Neural progenitor cell (in vitro differentiated cells): Measurements from ENCODE around the gene PREP. TPM values are rescaled to one million over a fixed set of nuclear protein-coding genes. Genes with fewer than 3 reads are reported as not detected.

Source experiments
- DNase-seq: peaks from one replicate; pipeline ENCODE4 v3.0.0-alpha.2; 2016; ENCODE audit warnings: low spot score
- H2AFZ ChIP-seq: fragments of 200-600 bp; sonication (generic); replicated peaks from 2 replicates; pipeline ENCODE4 v1.6.1; 2016; ENCODE audit warnings: antibody characterized with exemption
- H3F3A ChIP-seq: fragments of 200-600 bp; sonication (generic); 2 replicates; pipeline ENCODE4 v1.6.1; 2016; ENCODE audit warnings: antibody characterized with exemption, low read depth
- H3K27ac ChIP-seq: fragments of 200-600 bp; sonication (generic); 2 replicates; pipeline ENCODE4 v1.5.1; 2016; ENCODE audit warnings: mild to moderate bottlenecking
- H3K27me3 ChIP-seq: fragments of 200-600 bp; sonication (generic); 2 replicates; pipeline ENCODE4 v1.6.1; 2016; ENCODE audit warnings: mild to moderate bottlenecking, moderate library complexity
- H3K36me3 ChIP-seq: fragments of 200-600 bp; sonication (generic); 2 replicates; pipeline ENCODE4 v1.5.1; 2016
- H3K4me1 ChIP-seq: fragments of 200-600 bp; sonication (generic); 2 replicates; pipeline ENCODE4 v1.6.1; 2016; ENCODE audit warnings: mixed run types
- H3K4me2 ChIP-seq: fragments of 200-600 bp; sonication (generic); 2 replicates; pipeline ENCODE4 v1.6.1; 2016
- H3K4me3 ChIP-seq: fragments of 200-600 bp; sonication (generic); 2 replicates; pipeline ENCODE4 v1.5.1; 2016
- H3K79me2 ChIP-seq: fragments of 200-600 bp; sonication (generic); 2 replicates; pipeline ENCODE4 v1.6.1; 2016; ENCODE audit warnings: low read depth
- H3K9ac ChIP-seq: fragments of 200-600 bp; sonication (generic); 2 replicates; pipeline ENCODE4 v1.6.1; 2016
- H3K9me3 ChIP-seq: fragments of 200-600 bp; sonication (generic); 2 replicates; pipeline ENCODE4 v1.5.1; 2016; ENCODE audit warnings: low read depth
- H4K20me1 ChIP-seq: fragments of 200-600 bp; sonication (generic); 2 replicates; pipeline ENCODE4 v1.6.1; 2016; ENCODE audit warnings: low read depth
- H3K27ac Mint-ChIP-seq: 3 replicates; pipeline ENCODE4 v1.8.0; 2021; ENCODE audit warnings: mixed read lengths
- H3K27me3 Mint-ChIP-seq: 2 replicates; pipeline ENCODE4 v1.8.0; 2022; ENCODE audit warnings: low read depth, mild to moderate bottlenecking, inconsistent platforms, moderate library complexity, mixed read lengths; ENCODE audit not compliant: insufficient read depth
- H3K36me3 Mint-ChIP-seq: 3 replicates; pipeline ENCODE4 v1.8.0; 2021; ENCODE audit warnings: mixed read lengths
- H3K4me1 Mint-ChIP-seq: 3 replicates; pipeline ENCODE4 v1.8.0; 2021; ENCODE audit warnings: mixed read lengths
- H3K4me3 Mint-ChIP-seq: 3 replicates; pipeline ENCODE4 v1.8.0; 2021; ENCODE audit warnings: mild to moderate bottlenecking, moderate library complexity, mixed read lengths
- H3K9me3 Mint-ChIP-seq: 3 replicates; pipeline ENCODE4 v1.8.0; 2020; ENCODE audit warnings: mixed read lengths
- CTCF ChIP-seq: fragments of 200-600 bp; sonication (generic); IDR thresholded peaks from 2 replicates; pipeline ENCODE4 v1.5.1; 2017; ENCODE audit warnings: antibody characterized with exemption, mild to moderate bottlenecking
- EZH2 ChIP-seq: fragments of 200-600 bp; sonication (generic); IDR thresholded peaks from 2 replicates; pipeline ENCODE4 v1.6.1; 2017; ENCODE audit warnings: antibody characterized with exemption, mild to moderate bottlenecking, moderate library complexity
- EZH2phosphoT487 ChIP-seq: fragments of 200-600 bp; sonication (generic); IDR thresholded peaks from 2 replicates; pipeline ENCODE4 v1.6.1; 2017; ENCODE audit warnings: antibody characterized with exemption
- total RNA-seq: library from RNA; depleted of rRNA; stranded (reverse); fragments of >200 nt; gene quantifications from 2 replicates; pipeline ENCODE4 v1.2.3, GENCODE V29; 2015; ENCODE audit warnings: low replicate concordance

The PREP gene
- 24.3 and 28.6 TPM in 2 replicates for total RNA-seq

DNA sequence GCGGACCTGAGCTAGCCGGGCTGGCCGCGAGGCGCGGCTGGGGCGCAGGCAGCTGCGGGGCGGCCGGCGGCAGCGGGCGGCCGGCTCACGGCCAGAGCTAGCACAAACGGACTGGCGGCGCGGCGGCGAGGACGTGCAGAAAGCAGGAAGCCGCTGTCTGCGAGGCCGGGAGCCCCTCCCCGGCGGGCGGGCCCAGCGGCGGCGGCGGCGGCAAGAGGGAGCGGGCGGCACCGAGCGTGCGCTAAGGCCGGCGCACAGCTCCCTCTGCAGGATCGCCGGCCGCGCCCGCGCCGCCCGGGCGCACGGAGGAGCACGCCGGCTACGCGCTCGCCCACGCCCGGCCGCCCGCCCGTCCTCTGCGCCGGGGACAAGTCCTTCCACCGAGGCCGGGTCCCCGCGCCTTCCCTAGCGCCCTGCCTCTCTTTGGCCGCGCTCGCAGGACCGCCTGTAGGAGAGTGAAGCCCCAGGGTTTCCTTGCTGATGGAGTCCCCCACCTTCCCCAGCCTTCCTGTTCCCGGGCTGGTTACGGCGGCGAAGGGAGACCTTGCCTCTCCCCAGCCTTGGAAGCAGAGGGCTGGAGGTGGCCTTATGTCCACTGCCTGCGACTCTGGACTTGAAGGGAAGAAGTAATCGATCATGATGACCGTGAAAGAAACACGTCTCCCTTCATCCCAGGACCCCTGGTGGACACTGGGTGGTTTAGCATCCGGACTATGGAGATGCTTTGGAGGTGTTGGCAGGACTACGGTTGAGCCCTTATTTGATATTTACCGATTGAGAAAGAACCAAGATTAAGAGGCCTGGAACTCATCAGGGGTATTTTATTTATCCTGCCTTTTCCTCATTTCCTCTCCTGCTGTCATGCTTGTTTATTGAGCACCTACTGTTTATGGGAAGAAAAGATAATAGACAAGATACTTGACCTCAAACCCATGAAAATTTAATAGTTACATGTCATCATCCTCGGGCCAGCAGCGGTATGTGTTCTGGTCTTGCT is at the start of gene PREP:
TSS of gene PREP (minus strand) at position 144 of the 997 bp plus-strand sequence. CDS start 191 bp downstream, outside the sequence.
- TF ChIP-seq EZH2 (no peak), CTCF (peak; percentile 78), EZH2phosphoT487 (no peak)
- no peaks in the 10 kb centered on the region for H3K9me3 ChIP-seq
- H3K9me3 Mint-ChIP-seq = peaks cover 1% of the 10 kb centered on the region
- H3K79me2 ChIP-seq = peaks cover 41% of the 10 kb centered on the region
- peaks cover 2% of the 10 kb centered on the region for H3K36me3 Mint-ChIP-seq
- peak; percentile 92 for DNase-seq
- peak within 1 kb of the TSS; percentile 74 for H3K27ac Mint-ChIP-seq
- peak within 1 kb of the TSS; percentile 98 for H3K4me3 Mint-ChIP-seq
- peak within 1 kb of the TSS; percentile 84 for H3K4me3 ChIP-seq
- peaks cover 22% of the 10 kb centered on the region for H3K4me1 ChIP-seq
- H3K27me3 Mint-ChIP-seq = peaks cover 2% of the 10 kb centered on the region
- H2AFZ ChIP-seq = peak within 1 kb of the TSS; percentile 100
- peaks cover 30% of the 10 kb centered on the region for H4K20me1 ChIP-seq
- H3K4me2 ChIP-seq = peak within 1 kb of the TSS; percentile 100
- H3F3A ChIP-seq = peaks cover 16% of the 10 kb centered on the region
- no peak within 1 kb of the TSS for H3K27ac ChIP-seq
- H3K27me3 ChIP-seq = no peaks in the 10 kb centered on the region
- H3K36me3 ChIP-seq = no peaks in the 10 kb centered on the region
- no peak within 1 kb of the TSS for H3K9ac ChIP-seq
- peaks cover 44% of the 10 kb centered on the region for H3K4me1 Mint-ChIP-seq

GRCh38 chr6:105452376-105452775 is 49.5 kb upstream of the PREP start:
- peaks cover 13% of the 10 kb centered on the region for H3K4me1 Mint-ChIP-seq
- no peak for DNase-seq
- no peak overlapping the region for H3K27ac Mint-ChIP-seq
- H3K9me3 Mint-ChIP-seq = peaks cover 6% of the 10 kb centered on the region
- Histone ChIP-seq H3K36me3 (no peaks in the 10 kb centered on the region), H3K9ac (no peak overlapping the region), H3K79me2 (no peaks in the 10 kb centered on the region), H3K27ac (no peak overlapping the region), H3K4me1 (peaks cover 8% of the 10 kb centered on the region), H3K4me3 (no peak overlapping the region), H2AFZ (no peak overlapping the region), H3K9me3 (no peaks in the 10 kb centered on the region), H3F3A (no peaks in the 10 kb centered on the region), H3K4me2 (no peak overlapping the region), H3K27me3 (no peaks in the 10 kb centered on the region), H4K20me1 (no peaks in the 10 kb centered on the region)
- no peak overlapping the region for H3K4me3 Mint-ChIP-seq
- H3K27me3 Mint-ChIP-seq = no peaks in the 10 kb centered on the region
- no peak for TF ChIP-seq EZH2phosphoT487
- no peak for TF ChIP-seq EZH2
- peak; percentile 23 for TF ChIP-seq CTCF
- no peaks in the 10 kb centered on the region for H3K36me3 Mint-ChIP-seq

DNA sequence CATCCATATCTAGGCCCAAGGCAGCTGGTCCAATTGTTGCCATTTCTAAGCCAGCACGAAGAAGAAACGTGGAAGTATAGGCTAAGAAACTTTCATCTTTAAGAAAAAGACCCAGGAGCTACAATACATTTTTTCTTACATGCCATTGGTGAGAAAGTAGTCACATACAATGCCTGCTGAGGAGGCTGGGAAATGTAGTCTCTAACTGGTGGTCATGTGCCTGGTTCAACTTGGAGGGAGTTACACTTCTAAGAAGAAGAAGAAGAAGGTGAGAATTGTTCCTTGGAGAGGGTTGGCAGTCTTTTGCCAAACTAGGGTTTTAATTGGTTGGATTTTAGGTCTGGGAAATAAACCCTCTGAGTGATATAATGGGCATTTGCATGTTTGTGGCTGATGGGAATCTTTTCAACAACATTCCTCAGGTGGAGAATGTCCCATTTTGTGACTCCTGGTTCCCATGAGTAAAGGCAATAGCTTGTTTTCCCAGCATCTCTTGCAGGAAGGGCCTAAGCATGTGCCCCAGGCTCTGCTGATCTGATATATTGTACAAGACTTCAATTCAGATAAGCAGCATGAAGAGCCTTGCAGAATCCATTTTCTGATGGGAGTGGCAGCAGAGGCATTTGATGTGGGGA is 47.0 kb upstream of the PREP start:
- peaks cover 6% of the 10 kb centered on the region for H3K9me3 Mint-ChIP-seq
- H3K27ac Mint-ChIP-seq = no peak overlapping the region
- H3K27me3 Mint-ChIP-seq = no peaks in the 10 kb centered on the region
- Histone ChIP-seq H3K4me3 (no peak overlapping the region), H4K20me1 (no peaks in the 10 kb centered on the region), H3K27ac (no peak overlapping the region), H3K36me3 (no peaks in the 10 kb centered on the region), H3K9ac (no peak overlapping the region), H3K4me2 (no peak overlapping the region), H3K4me1 (no peaks in the 10 kb centered on the region), H3K79me2 (no peaks in the 10 kb centered on the region), H3F3A (no peaks in the 10 kb centered on the region), H3K27me3 (no peaks in the 10 kb centered on the region), H3K9me3 (no peaks in the 10 kb centered on the region), H2AFZ (no peak overlapping the region)
- no peaks in the 10 kb centered on the region for H3K36me3 Mint-ChIP-seq
- H3K4me1 Mint-ChIP-seq = peaks cover 12% of the 10 kb centered on the region
- H3K4me3 Mint-ChIP-seq = no peak overlapping the region
- TF ChIP-seq EZH2 (no peak), EZH2phosphoT487 (no peak), CTCF (no peak)
- no peak for DNase-seq
